Inferior parietal cortex (tissue), 1 donor: ENCODE results near the gene SCTR.

ENCODE experiments used
- DNase-seq: peaks from one replicate; pipeline ENCODE4 v3.0.0-alpha.2; 2016; ENCODE audit errors: extremely low spot score

Gene SCTR

DNA sequence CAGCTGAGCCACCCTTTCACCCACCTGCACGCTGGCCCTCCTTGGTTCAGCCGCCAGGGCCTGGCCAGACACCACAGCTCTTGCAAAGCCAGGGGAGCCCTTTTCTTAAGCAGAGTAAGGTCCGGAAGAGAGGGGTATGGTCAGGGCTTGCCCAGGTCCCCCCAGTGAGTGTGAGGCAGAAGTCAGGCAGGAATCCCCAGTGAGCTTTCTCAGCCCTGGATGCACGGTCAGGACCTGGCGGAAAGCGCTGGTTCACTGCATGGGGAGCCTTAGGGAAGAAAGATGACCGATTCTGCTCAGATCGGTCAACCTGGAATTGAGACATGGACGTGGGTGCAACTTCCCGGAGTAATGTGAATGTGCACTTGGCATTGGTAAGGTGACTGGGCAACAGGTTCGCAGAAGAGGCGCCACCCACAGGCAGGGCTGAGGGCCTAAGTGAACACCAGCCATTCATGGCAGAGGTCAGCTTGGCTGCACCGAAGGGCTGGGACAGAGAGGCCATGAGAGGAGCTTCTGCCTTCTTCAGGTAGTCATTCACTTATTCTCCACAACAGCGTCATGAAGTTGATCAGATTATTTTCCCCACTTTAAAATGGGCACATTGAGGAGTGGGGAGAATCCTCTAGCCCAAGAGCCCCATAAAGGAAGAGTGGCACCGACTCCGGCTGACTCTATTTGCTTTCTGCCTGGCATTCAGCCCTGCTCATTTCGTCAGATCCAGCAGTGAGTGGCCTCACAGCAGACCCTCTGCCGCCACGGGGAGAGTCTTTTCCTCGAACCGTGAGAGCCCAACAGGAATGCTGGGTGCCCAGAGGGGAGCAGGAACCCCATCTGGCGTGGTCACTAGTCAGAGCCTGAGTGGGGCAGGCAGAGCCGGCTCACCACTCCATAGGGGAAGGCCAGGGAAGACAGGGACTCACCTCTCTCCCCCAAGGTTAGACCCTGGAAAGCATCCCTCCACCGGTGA lies 35.8 kb downstream of the SCTR start:
- no peak for DNase-seq

- no peak for DNase-seq
These were observed 36.6 kb downstream of the SCTR start for GRCh38 chr2:119487434-119488244.

DNA sequence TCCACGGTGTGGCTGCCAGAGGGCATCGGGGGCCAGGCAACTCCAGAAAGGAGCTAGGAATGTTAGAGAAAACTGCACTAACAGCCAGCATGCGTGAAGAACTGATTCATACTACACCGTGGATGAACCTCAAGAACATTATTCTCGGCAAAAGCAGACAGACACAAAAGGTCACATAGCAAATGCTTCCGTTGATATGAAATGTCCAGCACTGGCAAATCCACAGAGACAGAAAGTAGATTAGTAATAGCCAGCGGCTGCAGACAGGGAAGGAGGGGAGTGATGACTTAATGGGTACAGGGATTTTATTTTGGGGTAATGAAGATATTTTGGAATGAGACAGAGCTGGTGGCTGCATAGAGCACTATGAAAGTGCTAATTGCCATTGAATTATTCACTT lies 37.4 kb downstream of the SCTR start:
- DNase-seq, result no peak

- DNase-seq, result no peak
These were observed 38.0 kb downstream of the SCTR start for GRCh38 chr2:119486196-119486827.

DNA sequence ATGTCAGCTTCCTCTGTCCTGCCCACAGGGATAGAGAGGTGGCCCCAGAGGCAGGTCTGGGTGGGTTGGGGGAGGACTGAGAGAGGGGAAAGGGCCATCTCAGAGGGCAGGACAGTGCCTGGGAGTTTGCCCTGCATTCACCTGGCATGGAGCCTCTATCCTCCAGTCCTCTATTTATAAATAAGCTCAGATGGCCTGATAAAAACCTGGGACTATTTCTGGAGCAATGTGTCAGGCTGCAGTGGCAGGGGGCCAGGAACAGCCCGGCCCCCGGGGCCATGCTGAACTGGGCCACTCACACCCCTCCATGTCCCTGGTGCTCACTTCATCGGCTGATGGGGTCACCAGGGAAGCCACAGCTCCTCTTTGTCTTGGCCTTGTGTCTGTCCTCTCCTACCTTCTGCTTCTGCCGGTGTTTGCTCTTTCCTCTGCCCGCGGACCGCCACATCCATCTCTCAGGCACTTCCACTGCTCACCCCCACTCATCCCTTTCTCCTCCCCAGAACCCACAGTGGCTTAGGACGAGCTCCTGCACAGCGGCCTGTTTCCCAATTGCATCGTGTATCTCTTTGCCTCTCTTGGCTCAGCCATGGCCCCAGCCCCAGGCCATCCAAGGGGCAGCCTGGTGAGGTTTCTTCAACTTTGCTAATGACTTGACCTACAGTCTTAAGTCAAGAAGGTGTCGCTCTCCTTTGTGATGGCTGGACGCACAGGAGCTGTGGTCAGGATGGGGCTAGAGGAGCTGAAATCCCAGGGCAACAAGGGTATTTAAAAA lies 38.8 kb downstream of the SCTR start:
- no peak for DNase-seq

GRCh38 chr2:119484834-119485233 lies 39.4 kb downstream of the SCTR start:
- no peak for DNase-seq

- no peak for DNase-seq
These were observed 40.2 kb downstream of the SCTR start for GRCh38 chr2:119483896-119484718.

DNA sequence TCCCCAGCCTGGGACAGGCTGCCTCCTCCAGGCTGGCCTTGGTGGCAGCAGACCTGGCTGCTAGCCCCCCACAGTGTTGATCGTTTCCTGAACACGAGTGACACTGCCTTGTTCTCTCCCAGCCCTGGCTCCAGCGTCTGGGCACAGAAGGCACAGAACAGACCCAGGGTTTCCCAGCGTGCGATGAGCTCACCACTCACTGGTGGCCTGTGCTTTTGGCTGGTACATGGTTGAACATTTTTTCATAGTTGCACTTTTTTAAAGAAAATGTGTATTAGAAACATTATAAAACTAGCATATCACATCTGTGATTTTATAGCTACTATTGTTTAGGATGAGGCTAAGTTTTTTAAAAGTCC lies 40.9 kb downstream of the SCTR start:
- DNase-seq, result no peak

GRCh38 chr2:119482481-119483394 lies 41.5 kb downstream of the SCTR start:
- DNase-seq, result no peak

DNA sequence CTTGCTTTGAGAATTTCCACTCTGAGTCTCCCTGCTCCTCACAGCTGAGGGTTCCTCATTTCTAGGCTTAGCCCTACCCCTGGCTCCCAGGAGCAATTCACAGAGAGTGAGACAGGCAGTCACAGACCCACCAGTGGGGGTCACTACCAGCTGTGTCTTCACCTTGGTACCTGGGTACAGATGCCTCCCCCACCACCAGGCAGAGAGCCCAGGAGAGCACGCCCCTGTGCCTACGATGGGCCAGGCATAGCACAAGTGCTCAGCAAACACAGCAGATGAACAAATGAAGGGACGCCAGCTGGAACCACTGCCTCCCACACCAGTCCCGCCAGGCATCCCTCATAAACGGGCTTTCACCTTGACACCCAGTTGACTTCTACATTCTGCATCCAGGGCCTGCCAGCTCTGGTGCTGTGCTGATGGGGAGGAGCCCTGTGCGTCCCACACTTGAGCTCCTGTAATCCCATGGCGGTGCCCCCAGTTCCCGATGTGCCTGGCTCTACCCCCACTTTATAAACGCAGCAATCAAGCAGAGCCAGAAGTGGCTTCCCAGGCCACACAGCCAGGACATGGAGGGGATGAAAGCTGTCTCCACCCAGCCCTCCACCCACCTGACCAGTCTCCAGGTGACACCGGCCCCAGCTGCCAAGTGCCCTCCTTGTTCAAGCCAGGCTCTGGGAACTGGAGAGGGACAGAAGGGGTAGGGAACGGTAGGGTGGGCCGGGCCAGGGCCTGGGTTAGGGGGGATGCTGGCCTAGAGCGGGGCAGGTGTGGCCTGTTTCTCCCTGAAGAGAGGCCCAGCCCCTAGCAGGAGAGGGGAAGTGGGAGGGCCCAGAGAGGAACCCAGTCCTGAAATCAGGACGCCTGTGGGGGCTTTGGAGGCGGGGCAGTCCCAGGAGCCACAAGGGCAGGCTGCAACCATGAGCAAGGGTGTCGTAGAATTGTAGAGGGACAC lies 42.5 kb downstream of the SCTR start:
- no peak for DNase-seq

- DNase-seq, result no peak
These were observed 43.6 kb downstream of the SCTR start for GRCh38 chr2:119480718-119481142.

DNA sequence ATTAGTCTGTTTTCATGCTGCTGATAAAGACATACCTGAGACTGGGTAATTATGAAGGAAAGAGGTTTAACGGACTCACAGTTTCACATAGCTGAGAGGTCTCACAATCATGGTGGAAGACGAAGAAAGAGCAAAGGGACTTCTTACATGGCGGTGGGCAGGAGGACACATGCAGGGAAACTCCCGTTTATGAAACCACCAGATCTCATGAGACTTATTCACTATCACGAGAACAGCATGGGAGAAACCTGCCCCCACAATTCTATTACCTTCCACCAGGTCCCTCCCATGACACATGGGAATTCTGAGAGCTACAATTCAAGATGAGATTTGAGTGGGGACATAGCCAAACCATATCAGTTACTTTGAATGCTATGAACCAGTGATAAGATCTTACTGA lies 44.1 kb downstream of the SCTR start:
- no peak for DNase-seq

GRCh38 chr2:119478978-119479295 lies 45.3 kb downstream of the SCTR start:
- no peak for DNase-seq

DNA sequence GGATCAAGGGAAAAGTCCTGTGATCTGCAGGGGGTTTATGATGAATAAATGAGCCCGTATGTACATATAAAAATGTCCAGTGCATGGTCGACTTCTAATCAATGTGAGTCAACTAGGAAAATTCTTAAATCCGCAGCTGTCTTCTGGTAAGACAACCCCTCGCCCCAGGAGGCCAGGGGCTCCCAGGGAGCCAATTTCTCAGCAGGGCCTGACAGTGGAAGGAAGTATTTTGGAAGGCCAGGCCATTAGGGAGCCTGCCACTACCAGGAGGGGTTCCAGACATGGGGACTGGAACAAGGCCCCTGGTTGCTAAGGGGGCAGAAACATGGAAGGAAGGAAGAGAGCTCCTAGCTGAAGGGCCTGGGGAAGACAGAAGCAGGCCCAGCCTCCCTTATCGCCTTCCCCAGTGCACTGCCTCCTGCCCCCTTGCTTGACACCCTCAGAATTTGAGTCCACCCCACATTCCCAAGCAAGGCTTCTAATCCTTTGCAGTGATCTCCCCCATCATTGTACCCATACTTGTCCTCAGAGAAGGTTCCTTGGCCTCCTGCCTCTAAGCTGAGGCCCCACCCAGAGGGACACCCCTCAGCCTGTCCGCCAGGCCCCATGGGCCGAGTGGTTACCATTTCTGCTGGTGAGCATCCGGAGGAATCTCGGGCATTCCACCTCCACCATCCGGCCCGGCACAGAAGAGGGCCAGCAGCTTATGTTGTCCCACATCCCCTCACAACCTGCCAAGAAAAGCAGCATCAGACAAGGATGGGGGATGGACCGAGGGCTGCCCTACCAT lies 45.9 kb downstream of the SCTR start:
- DNase-seq, result no peak

- no peak for DNase-seq
These were observed 47.2 kb downstream of the SCTR start for GRCh38 chr2:119477113-119477505.

DNA sequence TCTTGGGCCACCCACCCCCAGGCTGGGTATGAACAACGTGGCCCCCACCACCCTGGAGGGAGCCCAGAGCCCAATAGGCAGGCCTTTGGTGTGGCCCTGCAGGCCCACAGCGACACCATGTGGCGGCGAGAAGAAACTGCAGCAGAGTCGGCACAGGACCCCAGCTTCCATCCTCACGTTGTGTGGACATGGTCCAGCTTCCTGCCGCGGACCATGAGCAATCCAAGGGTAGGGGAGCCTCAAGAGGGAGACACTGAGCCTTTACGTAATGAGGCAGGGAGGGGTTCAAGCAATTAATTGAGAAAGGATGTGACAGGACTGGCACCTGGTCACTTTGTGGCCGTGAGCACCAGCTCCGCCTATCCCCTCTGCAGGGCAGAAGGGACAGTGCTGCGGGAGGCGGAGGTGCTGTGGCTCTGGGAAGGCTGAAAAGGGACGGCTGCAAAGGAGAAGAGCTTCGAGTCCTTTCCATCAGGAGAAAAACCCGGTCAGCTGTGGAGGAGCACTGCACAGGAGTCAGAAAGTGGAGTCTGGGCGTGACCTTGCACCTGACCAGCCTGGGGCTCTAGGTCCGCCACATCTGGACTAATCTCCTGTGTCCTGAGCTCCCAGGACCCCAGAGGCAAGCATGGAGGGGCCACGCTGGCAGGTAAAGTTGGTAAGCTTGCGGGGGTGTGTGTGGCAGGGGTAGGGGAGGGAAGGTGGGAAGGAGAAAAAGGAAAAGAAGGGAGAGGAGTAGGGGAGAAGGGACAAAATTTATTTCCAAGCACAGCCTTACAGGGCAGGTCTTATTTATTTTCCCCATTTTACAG lies 47.8 kb downstream of the SCTR start:
- DNase-seq, result peak; percentile 47

DNA sequence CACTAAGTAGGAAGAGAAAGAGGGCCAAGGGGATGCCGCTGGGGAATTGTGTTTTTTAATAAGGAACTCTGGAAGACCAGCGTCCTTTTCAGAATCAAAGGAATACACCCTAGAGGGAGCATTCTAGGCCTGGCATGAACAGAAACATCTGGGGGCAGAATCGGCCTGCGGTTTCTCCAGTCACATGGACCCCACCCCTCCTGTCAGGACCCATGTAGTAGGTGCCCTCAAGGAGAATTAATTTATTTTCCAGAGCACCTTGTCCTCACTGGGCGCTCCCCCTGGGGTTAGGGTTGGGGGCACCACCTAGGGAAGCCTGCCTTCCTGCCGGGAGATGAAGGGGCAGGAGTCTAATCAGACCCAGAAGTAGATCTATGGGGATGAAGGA lies 48.4 kb downstream of the SCTR start:
- no peak for DNase-seq
